ENCODE measurements around the gene ARHGAP21.
"Not testable (repeated sequence)": the region's sequence is repeated elsewhere in the genome, so short reads cannot be mapped to it uniquely, and the experiment has no call there.

The ARHGAP21 gene

GRCh38 chr10:24680647-24681524 is 42.8 kb downstream of the ARHGAP21 start:
- no peak for DNase-seq

GRCh38 chr10:24678757-24679156 is 44.9 kb downstream of the ARHGAP21 start:
- no peak for DNase-seq

GRCh38 chr10:24674892-24675632 is 48.6 kb downstream of the ARHGAP21 start:
- DNase-seq: no peak

GRCh38 chr10:24670964-24671670 is 52.6 kb downstream of the ARHGAP21 start:
- no peak for DNase-seq

GRCh38 chr10:24669285-24669852 is 54.3 kb downstream of the ARHGAP21 start:
- no peak for DNase-seq

- DNase-seq: no peak
These were observed 55.4 kb downstream of the ARHGAP21 start for GRCh38 chr10:24668247-24668646.

- DNase-seq: no peak
These were observed 58.7 kb downstream of the ARHGAP21 start for GRCh38 chr10:24664991-24665390.

GRCh38 chr10:24661376-24661775 is 62.3 kb downstream of the ARHGAP21 start:
- DNase-seq: no peak

- DNase-seq: not testable (repeated sequence)
These were observed 65.4 kb downstream of the ARHGAP21 start for GRCh38 chr10:24658319-24658718.

GRCh38 chr10:24656326-24656725 is 67.4 kb downstream of the ARHGAP21 start:
- DNase-seq: not testable (repeated sequence)

- no peak for DNase-seq
These were observed 71.2 kb downstream of the ARHGAP21 start for GRCh38 chr10:24652381-24652957.

- no peak for DNase-seq
These were observed 71.8 kb downstream of the ARHGAP21 start for GRCh38 chr10:24651923-24652322.

- DNase-seq: no peak
These were observed 72.9 kb downstream of the ARHGAP21 start for GRCh38 chr10:24650669-24651391.

GRCh38 chr10:24645784-24646183 is 77.9 kb downstream of the ARHGAP21 start:
- no peak for DNase-seq

- DNase-seq: no peak
These were observed 78.7 kb downstream of the ARHGAP21 start for GRCh38 chr10:24645022-24645421.

- DNase-seq: no peak
These were observed 79.9 kb downstream of the ARHGAP21 start for GRCh38 chr10:24643679-24644209.

- DNase-seq: no peak
These were observed 80.6 kb downstream of the ARHGAP21 start for GRCh38 chr10:24642921-24643678.

GRCh38 chr10:24639124-24639523 is 84.6 kb downstream of the ARHGAP21 start:
- DNase-seq: no peak

GRCh38 chr10:24625778-24626177 is 97.9 kb downstream of the ARHGAP21 start:
- DNase-seq: no peak

- DNase-seq: no peak
These were observed 100.3 kb downstream of the ARHGAP21 start for GRCh38 chr10:24623383-24623782.

- no peak for DNase-seq
These were observed 100.8 kb downstream of the ARHGAP21 start for GRCh38 chr10:24622781-24623301.
